ENCODE results near the gene SLC12A1. TPM values are rescaled to one million over a fixed set of nuclear protein-coding genes. Genes with fewer than 3 reads are reported as not detected.
A peak's percentile ranks its signal among the peaks of the same experiment; 100 is the strongest.

SLC12A1 gene
- total and polyA plus RNA-seq, 4 experiments from 2014 or later = not detected

GRCh38 chr15:48330855-48331795 lies 125.0 kb downstream of the SLC12A1 start, which contains the start of gene DUT:
Gene DUT, plus strand, starts transcription at chr15:48331429. Its CDS starts 87 bp downstream, at chr15:48331516.
- no peaks in the 10 kb centered on the region for H3K27me3 Mint-ChIP-seq
- CTCF ChIA-PET (ENCODE audit: partially characterized antibody) = interaction anchor here (0.8 to 1.8 kb wide), 4 partner anchors 21 to 46 kb away, joined by 3 to 7 read pairs (median 4); no protein-coding TSS in a partner anchor
- intact Hi-C loops (cut with micrococcal nuclease) = loop anchor here (1.0 to 10.0 kb wide), 5 partner anchors 156 to 824 kb away; partner anchors contain the start of genes CEP152, COPS2, EID1 and MYEF2

DNA sequence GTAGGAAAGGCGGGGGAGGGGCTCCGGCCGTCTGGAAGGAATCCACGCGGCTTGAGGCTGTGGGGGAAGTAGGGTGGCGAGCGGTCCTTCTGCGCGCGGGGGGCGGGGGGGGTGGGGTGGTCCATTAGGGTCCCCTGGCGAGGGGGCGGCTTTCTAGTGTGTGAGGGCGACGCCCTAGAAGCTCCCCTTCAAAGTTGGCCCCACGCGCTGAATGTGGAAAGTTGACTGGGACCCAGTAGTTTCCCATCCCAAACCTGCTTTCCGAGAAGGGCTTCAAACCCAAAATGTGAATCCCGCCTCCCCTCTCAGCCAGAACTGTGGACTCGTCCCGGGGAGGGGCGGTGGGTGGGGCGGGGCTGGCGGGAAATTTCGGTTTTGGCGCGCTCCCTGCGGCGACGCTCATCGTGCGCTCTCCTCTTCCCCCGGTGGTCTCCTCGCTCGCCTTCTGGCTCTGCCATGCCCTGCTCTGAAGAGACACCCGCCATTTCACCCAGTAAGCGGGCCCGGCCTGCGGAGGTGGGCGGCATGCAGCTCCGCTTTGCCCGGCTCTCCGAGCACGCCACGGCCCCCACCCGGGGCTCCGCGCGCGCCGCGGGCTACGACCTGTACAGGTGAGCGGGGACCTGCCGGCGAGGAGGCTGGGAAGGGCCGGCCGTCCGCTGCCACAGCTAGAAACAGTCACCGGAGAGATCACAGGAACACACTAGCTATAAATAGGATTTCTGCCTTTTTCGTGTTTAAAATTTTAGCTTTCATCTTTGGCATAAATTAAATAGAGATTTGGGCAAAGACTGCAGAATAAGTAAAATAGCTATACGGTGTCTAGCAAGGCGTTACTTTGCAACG lies 125.9 kb downstream of the SLC12A1 start:
- intact Hi-C loops (cut with micrococcal nuclease) = loop anchor here (1.0 to 10.0 kb wide), 5 partner anchors 157 to 823 kb away; partner anchors contain the start of genes CEP152, COPS2, EID1 and MYEF2
- no peaks in the 10 kb centered on the region for H3K27me3 Mint-ChIP-seq
- peaks cover 15 to 30% of the 10 kb centered on the region in 2 donors for H3K36me3 Mint-ChIP-seq
- Histone ChIP-seq H3K4me1 (ENCODE audit: insufficient read depth, low read length) (peaks cover 21% of the 10 kb centered on the region), H3K9me3 (ENCODE audit: control insufficient read depth in 1 of 2, low read length in 2 of 2) (no peaks in the 10 kb centered on the region), H3K36me3 (ENCODE audit: insufficient read depth, low read length) (peaks cover 14% of the 10 kb centered on the region), H3K27ac (ENCODE audit: low read depth, low read length) (peak overlapping the region; percentile 89), H3K27me3 (ENCODE audit: insufficient read depth, low read length) (no peaks in the 10 kb centered on the region), H3K4me3 (ENCODE audit: low read length in 2 of 2) (peak overlapping the region in 1 of 2 donors; percentile 84)
- H3K27ac Mint-ChIP-seq = peak overlapping the region; percentile 91 to 99 (median 96)
- POLR2A ChIA-PET (ENCODE audit: partially characterized antibody) = interaction anchor here (1.0 to 2.9 kb wide), 5 partner anchors 9 to 1289 kb away, joined by 3 to 13 read pairs (median 6); partner anchors contain the start of genes COPS2, DTWD1, FAM227B and MYEF2
- peak; percentile 68 to 79 (median 73) for DNase-seq
- CTCF ChIA-PET (ENCODE audit: partially characterized antibody) = interaction anchor here (1.6 to 1.9 kb wide), 2 partner anchors 20 to 46 kb away, joined by 4 to 7 read pairs (median 5); no protein-coding TSS in a partner anchor
- H3K4me1 Mint-ChIP-seq = peaks cover 16 to 40% (median 27%) of the 10 kb centered on the region in 4 donors
- H3K4me3 Mint-ChIP-seq = peak overlapping the region; percentile 84 to 100 (median 97)
- peaks cover 0 to 2% (median 0%) of the 10 kb centered on the region in 8 donors for H3K9me3 Mint-ChIP-seq

More at GRCh38 chr15:48330855-48331795, 125.0 kb downstream of the SLC12A1 start, which contains the start of gene DUT:
- H3K36me3 Mint-ChIP-seq = peaks cover 9 to 23% of the 10 kb centered on the region in 2 donors
- H3K27me3 ChIP-seq (ENCODE audit: insufficient read depth, low read length) = no peaks in the 10 kb centered on the region
- POLR2A ChIA-PET (ENCODE audit: partially characterized antibody) = interaction anchor here (0.7 to 2.9 kb wide), 6 partner anchors 8 to 1290 kb away, joined by 3 to 13 read pairs (median 4); partner anchors contain the start of genes COPS2, DTWD1, FAM227B and MYEF2
- H3K36me3 ChIP-seq (ENCODE audit: insufficient read depth, low read length) = peaks cover 7% of the 10 kb centered on the region
- peaks cover 21% of the 10 kb centered on the region for H3K4me1 ChIP-seq (ENCODE audit: insufficient read depth, low read length)
- no peaks in the 10 kb centered on the region for H3K9me3 ChIP-seq (ENCODE audit: control insufficient read depth in 1 of 2, low read length in 2 of 2)
- peak within 1 kb of the TSS; percentile 96 to 100 (median 100) for H3K4me3 Mint-ChIP-seq
- H3K4me1 Mint-ChIP-seq = peaks cover 16 to 35% (median 27%) of the 10 kb centered on the region in 4 donors
- H3K9me3 Mint-ChIP-seq = peaks cover 0 to 2% (median 0%) of the 10 kb centered on the region in 8 donors
- peak within 1 kb of the TSS; percentile 55 to 84 for H3K4me3 ChIP-seq (ENCODE audit: low read length in 2 of 2)
- peak; percentile 83 to 87 (median 85) for DNase-seq
- H3K27ac Mint-ChIP-seq = peak within 1 kb of the TSS; percentile 98 to 100 (median 99)
- H3K27ac ChIP-seq (ENCODE audit: low read depth, low read length) = peak within 1 kb of the TSS; percentile 89

DNA sequence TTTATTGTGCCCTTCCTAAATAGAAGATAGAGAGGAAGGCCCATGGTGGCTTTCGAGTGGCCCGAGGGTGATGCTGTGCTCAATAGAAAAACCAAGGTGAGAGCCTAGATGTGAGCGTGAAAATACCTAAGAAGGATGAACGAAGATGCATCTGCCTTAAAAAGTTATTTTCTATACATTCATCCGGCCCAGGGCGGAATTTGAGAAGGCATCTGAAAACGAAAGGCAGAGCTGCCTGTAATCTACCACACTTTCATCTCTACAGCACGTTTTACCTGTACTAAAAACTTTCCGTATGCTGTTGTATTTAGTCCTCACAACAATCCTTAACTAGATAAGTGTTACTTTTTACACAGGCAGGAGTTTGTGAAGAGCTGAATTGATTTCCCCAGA lies 126.5 kb downstream of the SLC12A1 start:
- intact Hi-C loops (cut with micrococcal nuclease) = loop anchor here (10.0 kb wide), 4 partner anchors 158 to 822 kb away; partner anchors contain the start of genes COPS2, EID1, MYEF2 and SECISBP2L
- Mint-ChIP-seq H3K4me1 (peaks cover 16 to 40% (median 28%) of the 10 kb centered on the region in 4 donors), H3K9me3 (peaks cover 0 to 2% (median 0%) of the 10 kb centered on the region in 8 donors), H3K27me3 (no peaks in the 10 kb centered on the region), H3K27ac (peak overlapping the region; percentile 85 to 98 (median 87)), H3K4me3 (peak overlapping the region; percentile 73 to 100 (median 97)), H3K36me3 (peaks cover 15 to 33% of the 10 kb centered on the region in 2 donors)
- peaks cover 17% of the 10 kb centered on the region for H3K36me3 ChIP-seq (ENCODE audit: insufficient read depth, low read length)
- H3K4me1 ChIP-seq (ENCODE audit: insufficient read depth, low read length) = peaks cover 21% of the 10 kb centered on the region
- POLR2A ChIA-PET (ENCODE audit: partially characterized antibody) = interaction anchor here (1.0 to 2.9 kb wide), 4 partner anchors 12 to 1288 kb away, joined by 3 to 13 read pairs (median 6); partner anchors contain the start of genes COPS2, DTWD1, FAM227B and MYEF2
- no peaks in the 10 kb centered on the region for H3K9me3 ChIP-seq (ENCODE audit: control insufficient read depth in 1 of 2, low read length in 2 of 2)
- CTCF ChIA-PET (ENCODE audit: partially characterized antibody) = interaction anchor here (1.6 to 1.9 kb wide), 2 partner anchors 20 to 47 kb away, joined by 4 to 5 read pairs; no protein-coding TSS in a partner anchor
- peak overlapping the region in 1 of 2 donors; percentile 84 for H3K4me3 ChIP-seq (ENCODE audit: low read length in 2 of 2)
- peak in 4 of 5 donors; percentile 3 to 18 (median 12) for DNase-seq
- peak overlapping the region; percentile 89 for H3K27ac ChIP-seq (ENCODE audit: low read depth, low read length)
- no peaks in the 10 kb centered on the region for H3K27me3 ChIP-seq (ENCODE audit: insufficient read depth, low read length)

GRCh38 chr15:48333540-48333939 lies 127.4 kb downstream of the SLC12A1 start:
- H3K27me3 ChIP-seq (ENCODE audit: insufficient read depth, low read length) = no peaks in the 10 kb centered on the region
- H3K4me1 ChIP-seq (ENCODE audit: insufficient read depth, low read length) = peaks cover 21% of the 10 kb centered on the region
- no peak overlapping the region for H3K27ac ChIP-seq (ENCODE audit: low read depth, low read length)
- DNase-seq = no peak
- no peaks in the 10 kb centered on the region for H3K27me3 Mint-ChIP-seq
- peak overlapping the region in 5 of 7 donors; percentile 11 to 98 (median 46) for H3K27ac Mint-ChIP-seq
- H3K9me3 ChIP-seq (ENCODE audit: control insufficient read depth in 1 of 2, low read length in 2 of 2) = no peaks in the 10 kb centered on the region
- H3K36me3 ChIP-seq (ENCODE audit: insufficient read depth, low read length) = peaks cover 17% of the 10 kb centered on the region
- peaks cover 15 to 40% of the 10 kb centered on the region in 2 donors for H3K36me3 Mint-ChIP-seq
- H3K4me3 Mint-ChIP-seq = peak overlapping the region in 3 of 8 donors; percentile 27 to 98 (median 33)
- H3K4me3 ChIP-seq (ENCODE audit: low read length in 2 of 2) = no peak overlapping the region
- ChIA-PET CTCF (ENCODE audit: partially characterized antibody) (interaction anchor here (1.0 to 1.9 kb wide), 2 partner anchors 19 to 48 kb away, joined by 3 to 5 read pairs; no protein-coding TSS in a partner anchor), POLR2A (ENCODE audit: partially characterized antibody) (interaction anchor here (2.2 kb wide), 1 partner anchor 1287 kb away, joined by 6 read pairs; the partner anchor contains the start of genes DTWD1 and FAM227B)
- peaks cover 14 to 33% (median 26%) of the 10 kb centered on the region in 4 donors for H3K4me1 Mint-ChIP-seq
- intact Hi-C loops (cut with micrococcal nuclease) = loop anchor here (10.0 kb wide), 4 partner anchors 159 to 821 kb away; partner anchors contain the start of genes COPS2, EID1, MYEF2 and SECISBP2L
- peaks cover 0 to 2% (median 0%) of the 10 kb centered on the region in 8 donors for H3K9me3 Mint-ChIP-seq

DNA sequence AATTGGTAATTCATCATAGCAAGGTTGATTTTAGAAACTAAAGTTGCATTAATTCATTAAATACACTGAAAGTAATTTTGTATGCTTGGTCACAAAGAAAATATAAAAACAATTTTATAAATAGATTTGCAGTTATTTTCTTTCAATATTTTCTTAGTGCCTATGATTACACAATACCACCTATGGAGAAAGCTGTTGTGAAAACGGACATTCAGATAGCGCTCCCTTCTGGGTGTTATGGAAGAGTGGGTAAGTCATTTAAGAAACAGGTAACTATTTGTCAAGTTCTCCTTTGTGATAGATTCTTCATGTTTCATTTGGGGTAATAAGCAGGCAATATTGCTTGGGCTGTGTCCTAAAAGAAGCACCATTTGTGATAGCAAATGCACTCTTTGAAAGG lies 128.2 kb downstream of the SLC12A1 start:
- Mint-ChIP-seq H3K9me3 (peaks cover 0 to 2% (median 0%) of the 10 kb centered on the region in 8 donors), H3K4me3 (peak overlapping the region in 1 of 8 donors; percentile 28), H3K4me1 (peaks cover 14 to 33% (median 26%) of the 10 kb centered on the region in 4 donors), H3K36me3 (peaks cover 15 to 40% of the 10 kb centered on the region in 2 donors), H3K27ac (peak overlapping the region in 1 of 7 donors; percentile 98), H3K27me3 (no peaks in the 10 kb centered on the region)
- H3K27ac ChIP-seq (ENCODE audit: low read depth, low read length) = no peak overlapping the region
- intact Hi-C loops (cut with micrococcal nuclease) = loop anchor here (10.0 kb wide), 4 partner anchors 159 to 821 kb away; partner anchors contain the start of genes COPS2, EID1, MYEF2 and SECISBP2L
- H3K27me3 ChIP-seq (ENCODE audit: insufficient read depth, low read length) = no peaks in the 10 kb centered on the region
- POLR2A ChIA-PET (ENCODE audit: partially characterized antibody) = no interaction called here
- peaks cover 21% of the 10 kb centered on the region for H3K4me1 ChIP-seq (ENCODE audit: insufficient read depth, low read length)
- CTCF ChIA-PET (ENCODE audit: partially characterized antibody) = interaction anchor here (1.0 kb wide), 1 partner anchor 49 kb away, joined by 3 read pairs; no protein-coding TSS in a partner anchor
- DNase-seq = no peak
- H3K36me3 ChIP-seq (ENCODE audit: insufficient read depth, low read length) = peaks cover 17% of the 10 kb centered on the region
- H3K9me3 ChIP-seq (ENCODE audit: control insufficient read depth in 1 of 2, low read length in 2 of 2) = no peaks in the 10 kb centered on the region
- H3K4me3 ChIP-seq (ENCODE audit: low read length in 2 of 2) = no peak overlapping the region
